Cardiac muscle cell (in vitro differentiated cells and primary cell): ENCODE measurements around the gene RELCH. TPM values are rescaled to one million over a fixed set of nuclear protein-coding genes. Genes with fewer than 3 reads are reported as not detected.

Source experiments
- DNase-seq, 2 donors: peaks; one replicate each; pipeline versions ENCODE4 v3.0.0 to v3.0.0-alpha.2; 2010 to 2017; ENCODE audit warnings: low read depth in 1 of 2, low spot score in 1 of 2
- H3K27ac ChIP-seq: fragments of 200-600 bp; sonication (generic); 2 replicates; pipeline ENCODE4 v1.5.1; 2016
- H3K27me3 ChIP-seq: fragments of 200-600 bp; sonication (generic); 2 replicates; pipeline ENCODE4 v1.6.0; 2016; ENCODE audit warnings: control low read depth
- H3K36me3 ChIP-seq: fragments of 200-600 bp; sonication (generic); 2 replicates; pipeline ENCODE4 v1.5.1; 2016; ENCODE audit warnings: control low read depth
- H3K4me1 ChIP-seq: fragments of 200-600 bp; sonication (generic); 2 replicates; pipeline ENCODE4 v1.8.1; 2017; ENCODE audit warnings: low read depth, mild to moderate bottlenecking, mixed run types
- H3K4me3 ChIP-seq: fragments of 200-600 bp; sonication (generic); 2 replicates; pipeline ENCODE4 v1.5.1; 2016; ENCODE audit warnings: mild to moderate bottlenecking
- H3K9me3 ChIP-seq: fragments of 200-600 bp; sonication (generic); 2 replicates; pipeline ENCODE4 v1.5.1; 2017; ENCODE audit warnings: low read depth, mild to moderate bottlenecking, control low read depth
- polyA plus RNA-seq: library from polyadenylated mRNA; unstranded; fragments of >200 nt; fragmentation: Nextera tagmentation; extraction: Ambion mirVana; gene quantifications from 2 replicates; pipeline ENCODE4 v1.2.1, GENCODE V29; 2016
- total RNA-seq: library from RNA; depleted of rRNA; stranded (reverse); fragments of >200 nt; gene quantifications from 2 replicates; pipeline ENCODE4 v1.2.3, GENCODE V29; 2016
- TF ChIP-seq, protein P1 (sequence below): IDR thresholded peaks from 2 replicates; pipeline ENCODE4 v1.5.1; 2012; ENCODE audit warnings: low read depth, mild to moderate bottlenecking, low read length

RELCH gene
- total and polyA plus RNA-seq, 2 experiments from 2014 or later = 11.7 to 26.9 TPM

DNA sequence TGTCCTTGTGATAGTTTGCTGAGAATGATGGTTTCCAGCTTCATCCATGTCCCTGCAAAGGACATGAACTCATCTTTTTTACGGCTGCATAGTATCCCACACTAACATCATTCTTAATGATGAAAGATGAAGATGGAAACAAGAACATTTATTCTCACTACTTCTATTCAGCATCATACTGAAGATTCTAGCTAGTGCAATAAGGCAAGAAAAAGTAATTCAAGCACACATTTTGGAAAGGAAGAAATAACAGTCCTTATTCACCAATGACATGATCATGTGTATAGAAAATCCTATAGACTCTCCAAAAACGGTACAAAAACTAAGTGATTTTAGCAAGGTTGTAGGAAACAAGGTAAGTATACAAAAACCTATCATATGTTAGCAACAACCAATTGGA, 37.2 kb downstream of the RELCH start:
- no peak overlapping the region for H3K27ac ChIP-seq
- peaks cover 45% of the 10 kb centered on the region for H3K36me3 ChIP-seq
- no peak overlapping the region for H3K4me3 ChIP-seq
- no peaks in the 10 kb centered on the region for H3K4me1 ChIP-seq
- no peaks in the 10 kb centered on the region for H3K9me3 ChIP-seq
- DNase-seq = no peak
- H3K27me3 ChIP-seq = no peaks in the 10 kb centered on the region
- TF ChIP-seq, protein P1, sequence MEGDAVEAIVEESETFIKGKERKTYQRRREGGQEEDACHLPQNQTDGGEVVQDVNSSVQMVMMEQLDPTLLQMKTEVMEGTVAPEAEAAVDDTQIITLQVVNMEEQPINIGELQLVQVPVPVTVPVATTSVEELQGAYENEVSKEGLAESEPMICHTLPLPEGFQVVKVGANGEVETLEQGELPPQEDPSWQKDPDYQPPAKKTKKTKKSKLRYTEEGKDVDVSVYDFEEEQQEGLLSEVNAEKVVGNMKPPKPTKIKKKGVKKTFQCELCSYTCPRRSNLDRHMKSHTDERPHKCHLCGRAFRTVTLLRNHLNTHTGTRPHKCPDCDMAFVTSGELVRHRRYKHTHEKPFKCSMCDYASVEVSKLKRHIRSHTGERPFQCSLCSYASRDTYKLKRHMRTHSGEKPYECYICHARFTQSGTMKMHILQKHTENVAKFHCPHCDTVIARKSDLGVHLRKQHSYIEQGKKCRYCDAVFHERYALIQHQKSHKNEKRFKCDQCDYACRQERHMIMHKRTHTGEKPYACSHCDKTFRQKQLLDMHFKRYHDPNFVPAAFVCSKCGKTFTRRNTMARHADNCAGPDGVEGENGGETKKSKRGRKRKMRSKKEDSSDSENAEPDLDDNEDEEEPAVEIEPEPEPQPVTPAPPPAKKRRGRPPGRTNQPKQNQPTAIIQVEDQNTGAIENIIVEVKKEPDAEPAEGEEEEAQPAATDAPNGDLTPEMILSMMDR = no peak

DNA sequence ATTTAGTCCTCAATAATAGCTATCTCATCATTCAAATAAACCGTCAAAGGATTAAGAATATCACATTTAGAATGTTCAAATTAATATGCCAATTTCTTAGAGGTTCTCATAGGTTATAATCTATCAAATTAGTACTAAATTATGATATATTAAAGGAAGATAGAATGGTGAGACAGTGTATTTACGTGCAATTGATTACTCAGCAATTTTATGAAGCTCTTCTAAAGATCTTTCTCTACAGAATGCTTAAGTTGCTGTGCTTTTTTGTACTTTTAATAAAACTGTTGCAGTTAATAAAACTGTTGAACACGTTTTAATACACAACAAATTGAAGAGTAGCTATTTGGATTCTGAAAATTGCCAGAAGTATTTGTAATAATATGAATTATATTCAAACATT, 39.0 kb downstream of the RELCH start:
- no peak for DNase-seq
- no peak overlapping the region for H3K4me3 ChIP-seq
- no peaks in the 10 kb centered on the region for H3K4me1 ChIP-seq
- H3K27ac ChIP-seq = no peak overlapping the region
- TF ChIP-seq, protein P1 = no peak
- H3K27me3 ChIP-seq = no peaks in the 10 kb centered on the region
- H3K36me3 ChIP-seq = peaks cover 50% of the 10 kb centered on the region
- no peaks in the 10 kb centered on the region for H3K9me3 ChIP-seq

DNA sequence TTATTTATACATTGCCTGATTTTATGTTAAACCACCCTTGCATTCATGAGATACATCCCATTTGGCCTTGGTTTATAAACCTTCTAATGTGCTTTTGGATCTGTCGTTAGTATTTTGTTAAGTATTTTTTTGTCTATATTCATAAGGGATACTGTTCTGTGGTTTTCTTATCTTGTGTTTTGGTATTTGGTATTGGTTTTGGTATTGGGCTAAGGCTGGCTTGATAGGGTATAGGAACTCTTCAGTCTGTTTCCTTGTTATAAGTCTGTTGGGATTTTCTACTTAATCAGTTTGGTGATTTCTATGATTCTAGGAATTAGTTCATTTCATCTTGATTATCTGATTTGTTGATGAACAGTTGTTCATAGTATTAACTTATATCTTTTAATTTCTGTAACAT, 49.2 kb downstream of the RELCH start:
- no peaks in the 10 kb centered on the region for H3K4me1 ChIP-seq

DNA sequence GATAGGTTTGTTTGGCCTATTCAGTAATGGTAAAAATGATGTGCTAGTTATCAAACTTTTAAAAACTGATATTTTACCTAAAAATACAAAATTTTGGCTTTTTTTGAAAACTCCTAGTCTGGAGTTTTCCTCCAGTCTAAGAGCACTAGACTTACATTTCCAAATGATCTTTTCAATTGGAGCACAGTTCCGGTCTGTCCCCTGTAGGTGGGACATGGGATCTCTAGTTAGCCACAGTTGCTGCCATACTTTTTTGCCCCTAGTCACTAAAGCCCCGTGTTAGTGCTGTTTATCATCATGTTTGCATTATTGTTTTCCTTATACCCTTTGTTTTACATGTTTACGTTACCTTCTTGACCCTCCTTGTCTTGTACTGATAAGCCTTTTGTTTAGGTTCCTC, 52.4 kb downstream of the RELCH start:
- H3K27ac ChIP-seq = no peak overlapping the region
- no peak for DNase-seq
- TF ChIP-seq, protein P1 = no peak
- H3K4me3 ChIP-seq = no peak overlapping the region
- H3K9me3 ChIP-seq = no peaks in the 10 kb centered on the region
- H3K36me3 ChIP-seq = peaks cover 14% of the 10 kb centered on the region
- H3K27me3 ChIP-seq = no peaks in the 10 kb centered on the region
- no peaks in the 10 kb centered on the region for H3K4me1 ChIP-seq

More for the DNA sequence above, 49.2 kb downstream of the RELCH start:
- Histone ChIP-seq H3K9me3 (no peaks in the 10 kb centered on the region), H3K27me3 (no peaks in the 10 kb centered on the region), H3K36me3 (peaks cover 8% of the 10 kb centered on the region), H3K4me3 (no peak overlapping the region), H3K27ac (no peak overlapping the region)
- no peak for DNase-seq
- TF ChIP-seq, protein P1 = no peak

DNA sequence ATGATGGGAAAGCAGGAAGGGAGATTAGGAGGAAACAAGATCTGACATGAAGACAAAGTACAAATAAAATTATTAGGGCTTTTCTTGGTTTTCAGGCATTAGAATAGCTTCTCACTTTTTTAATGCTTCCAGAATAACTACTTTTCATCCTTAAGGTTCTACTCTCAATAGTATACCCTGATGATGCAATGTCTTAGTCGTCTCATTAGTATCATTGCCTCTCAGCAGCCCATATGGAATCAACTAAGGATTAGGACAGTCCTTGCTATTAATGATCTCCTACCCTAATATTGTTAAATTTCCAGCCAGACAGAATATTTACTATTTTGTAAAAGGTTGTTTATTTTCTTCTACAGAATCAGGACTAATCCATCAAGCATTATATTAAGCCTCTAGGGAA, 55.9 kb downstream of the RELCH start:
- no peak overlapping the region for H3K4me3 ChIP-seq
- TF ChIP-seq, protein P1 = no peak
- H3K36me3 ChIP-seq = peaks cover 19% of the 10 kb centered on the region

DNA sequence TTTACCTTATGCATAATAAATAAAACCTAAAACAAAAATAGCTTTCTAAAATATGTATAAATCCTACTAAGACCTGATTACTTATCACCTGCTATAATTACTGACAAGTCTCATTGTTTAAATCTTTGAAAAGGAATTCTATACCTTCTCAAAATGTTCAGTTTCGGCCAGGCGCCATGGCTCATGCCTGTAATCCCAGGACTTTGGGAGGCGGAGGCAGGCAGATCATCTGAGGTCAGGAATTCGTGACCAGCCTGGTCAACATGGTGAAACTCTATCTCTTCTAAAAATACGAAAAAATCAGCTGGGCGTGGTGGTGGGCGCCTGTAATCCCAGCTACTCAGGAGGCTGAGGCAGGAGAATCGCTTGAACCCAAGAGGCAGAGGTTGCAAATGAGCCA, 58.1 kb downstream of the RELCH start:
- no peaks in the 10 kb centered on the region for H3K4me1 ChIP-seq
- TF ChIP-seq, protein P1 = no peak
- DNase-seq = no peak
- H3K36me3 ChIP-seq = peaks cover 19% of the 10 kb centered on the region
- no peaks in the 10 kb centered on the region for H3K27me3 ChIP-seq
- H3K4me3 ChIP-seq = no peak overlapping the region
- no peaks in the 10 kb centered on the region for H3K9me3 ChIP-seq
- H3K27ac ChIP-seq = no peak overlapping the region

More for the DNA sequence above, 55.9 kb downstream of the RELCH start:
- H3K4me1 ChIP-seq = no peaks in the 10 kb centered on the region
- H3K27ac ChIP-seq = no peak overlapping the region
- H3K27me3 ChIP-seq = no peaks in the 10 kb centered on the region
- no peaks in the 10 kb centered on the region for H3K9me3 ChIP-seq
- DNase-seq = no peak
